H1 (cell line): ENCODE results near the gene SHISA9. TPM values are rescaled to one million over a fixed set of nuclear protein-coding genes. Genes with fewer than 3 reads are reported as not detected.

ENCODE experiments used
- CTCF ChIA-PET: fragments of 300-600 bp; sonication (Branson Sonifier 250); formaldehyde crosslinking; loops from one replicate; lab custom pipeline; 2021; ENCODE audit not compliant: partially characterized antibody; lab: Charles Lee
- POLR2A ChIA-PET: fragments of 300-600 bp; sonication (Branson Sonifier 250); formaldehyde crosslinking; loops from one replicate; lab custom pipeline; 2021; ENCODE audit warnings: inconsistent platforms; ENCODE audit not compliant: partially characterized antibody; lab: Charles Lee
- DNase-seq, 2 experiments: peaks; one replicate each; pipeline versions ENCODE4 v3.0.0 to v3.0.0-alpha.2; 2010 to 2022; ENCODE audit warnings: low spot score in 2 of 2, low read depth in 1 of 2, mixed read lengths in 1 of 2
- FAIRE-seq: peaks from 2 replicates; lab custom pipeline; 2011; peaks lifted over from hg19 to GRCh38; lab: Jason Lieb, UNC
- H2AFZ ChIP-seq: 2 replicates; pipeline ENCODE4 v1.8.1; 2012; ENCODE audit warnings: low read length, inconsistent platforms
- H2AK5ac ChIP-seq: 2 replicates; pipeline ENCODE4 v1.6.1; 2013; ENCODE audit warnings: low read depth, low read length
- H2BK120ac ChIP-seq: replicated peaks from 2 replicates; pipeline ENCODE3; 2013; ENCODE audit warnings: low read depth, low read length, inconsistent platforms
- H2BK12ac ChIP-seq: 2 replicates; pipeline ENCODE4 v1.6.1; 2013; ENCODE audit warnings: low read depth, low read length
- H2BK15ac ChIP-seq: 2 replicates; pipeline ENCODE4 v1.6.1; 2013; ENCODE audit warnings: low read length
- H2BK20ac ChIP-seq: 2 replicates; pipeline ENCODE4 v1.6.1; 2013; ENCODE audit warnings: low read length
- H2BK5ac ChIP-seq: 2 replicates; pipeline ENCODE4 v1.6.1; 2013; ENCODE audit warnings: low read depth, low read length
- H3K14ac ChIP-seq: 2 replicates; pipeline ENCODE4 v1.6.1; 2013; ENCODE audit warnings: inconsistent platforms; ENCODE audit not compliant: insufficient read length
- H3K18ac ChIP-seq: 2 replicates; pipeline ENCODE4 v1.6.1; 2013; ENCODE audit warnings: low read length; ENCODE audit errors: extremely low read depth
- H3K23ac ChIP-seq: 2 replicates; pipeline ENCODE4 v1.6.1; 2013; ENCODE audit warnings: inconsistent platforms; ENCODE audit not compliant: insufficient read length
- H3K23me2 ChIP-seq: 2 replicates; pipeline ENCODE4 v1.6.1; 2013; ENCODE audit warnings: low read depth, low read length
- H3K27ac ChIP-seq: 2 replicates; pipeline ENCODE4 v1.6.1; 2011; ENCODE audit warnings: low read depth, low read length, inconsistent platforms
- H3K27me3 ChIP-seq, 4 experiments: replicated peaks in 1 of 4; 1 replicate in 1 of 4; 2 replicates in 3 of 4; pipeline versions ENCODE4 v1.6.1 to v1.8.1; 2011 to 2013; ENCODE audit warnings: low read length in 3 of 4, mild to moderate bottlenecking in 3 of 4, inconsistent platforms in 2 of 4, mixed read lengths in 2 of 4, moderate library complexity in 1 of 4; ENCODE audit not compliant: control insufficient read depth in 3 of 4, insufficient read depth in 3 of 4; ENCODE audit errors: extremely low read depth in 1 of 4
- H3K36me3 ChIP-seq, 4 experiments: 2 replicates each; pipeline versions ENCODE4 v1.6.1 to v1.8.1; 2011 to 2013; ENCODE audit warnings: mild to moderate bottlenecking in 4 of 4, low read length in 3 of 4, moderate library complexity in 2 of 4, control low read depth in 1 of 4, inconsistent platforms in 1 of 4; ENCODE audit not compliant: insufficient read depth in 4 of 4, control insufficient read depth in 2 of 4
- H3K4ac ChIP-seq: replicated peaks from 2 replicates; pipeline ENCODE3; 2013; ENCODE audit warnings: low read length, low read depth, mixed read lengths, inconsistent platforms; ENCODE audit not compliant: insufficient read length
- H3K4me1 ChIP-seq, 4 experiments: replicated peaks in 1 of 4; 1 replicate in 1 of 4; 2 replicates in 3 of 4; pipeline versions ENCODE4 v1.6.1 to v1.8.1; 2011 to 2013; ENCODE audit warnings: low read length in 3 of 4, inconsistent platforms in 2 of 4, mixed read lengths in 1 of 4; ENCODE audit not compliant: insufficient read depth in 4 of 4, control insufficient read depth in 3 of 4
- H3K4me2 ChIP-seq, 2 experiments: 2 replicates each; pipeline versions ENCODE4 v1.6.1 to v1.8.1; 2011 to 2013; ENCODE audit warnings: low read depth in 2 of 2, low read length in 2 of 2, control low read depth in 1 of 2, inconsistent platforms in 1 of 2, mild to moderate bottlenecking in 1 of 2; ENCODE audit not compliant: insufficient read depth in 1 of 2
- H3K4me3 ChIP-seq, 4 experiments: fragments of 200-600, 300-600 bp in 1 of 4; sonication (generic), shearing (Covaris generic), sonication (Bioruptor Twin) in 1 of 4; 2 replicates each; pipeline versions ENCODE4 v1.5.1 to v1.8.1; 2011 to 2016; ENCODE audit warnings: low read length in 4 of 4, low read depth in 3 of 4, control low read depth in 2 of 4, inconsistent platforms in 2 of 4, mild to moderate bottlenecking in 2 of 4, mixed read lengths in 1 of 4, moderate library complexity in 1 of 4; ENCODE audit not compliant: insufficient read depth in 2 of 4; ENCODE audit errors: extremely low read depth in 1 of 4
- H3K56ac ChIP-seq: replicated peaks from 2 replicates; pipeline ENCODE3; 2013; ENCODE audit warnings: low read depth, mild to moderate bottlenecking, mixed read lengths, low read length, inconsistent platforms; ENCODE audit not compliant: insufficient read length
- H3K79me1 ChIP-seq: 2 replicates; pipeline ENCODE4 v1.6.1; 2013; ENCODE audit warnings: low read depth, low read length, control low read depth
- H3K79me2 ChIP-seq, 2 experiments: 2 replicates each; pipeline versions ENCODE4 v1.6.1 to v1.8.1; 2012 to 2013; ENCODE audit warnings: low read length in 2 of 2, mild to moderate bottlenecking in 2 of 2, inconsistent platforms in 1 of 2; ENCODE audit not compliant: insufficient read depth in 2 of 2, control insufficient read depth in 1 of 2
- H3K9ac ChIP-seq, 4 experiments: replicated peaks in 1 of 4; 1 replicate in 1 of 4; 2 replicates in 3 of 4; pipeline versions ENCODE4 v1.6.1 to v1.8.1; 2011 to 2013; ENCODE audit warnings: low read depth in 3 of 4, low read length in 3 of 4, control low read depth in 2 of 4, mild to moderate bottlenecking in 2 of 4, moderate library complexity in 2 of 4, inconsistent platforms in 1 of 4; ENCODE audit errors: extremely low read depth in 1 of 4
- H3K9me3 ChIP-seq, 2 experiments: 2 replicates each; pipeline versions ENCODE4 v1.6.1 to v1.8.1; 2012 to 2013; ENCODE audit warnings: mild to moderate bottlenecking in 2 of 2, moderate library complexity in 2 of 2, control low read depth in 1 of 2, inconsistent platforms in 1 of 2, low read depth in 1 of 2, low read length in 1 of 2, mixed read lengths in 1 of 2; ENCODE audit not compliant: insufficient read depth in 2 of 2
- H4K20me1 ChIP-seq, 2 experiments: replicated peaks in 1 of 2; 2 replicates each; pipeline versions ENCODE3 to v1.8.1; 2011 to 2013; ENCODE audit warnings: inconsistent platforms in 2 of 2, low read length in 2 of 2, mild to moderate bottlenecking in 1 of 2; ENCODE audit not compliant: insufficient read depth in 2 of 2, control insufficient read depth in 1 of 2
- H4K5ac ChIP-seq: 2 replicates; pipeline ENCODE4 v1.6.1; 2013; ENCODE audit warnings: low read length, low read depth, mixed read lengths, inconsistent platforms; ENCODE audit not compliant: insufficient read length
- H4K8ac ChIP-seq: 2 replicates; pipeline ENCODE4 v1.8.0; 2013; ENCODE audit warnings: mild to moderate bottlenecking, moderate library complexity, low read length, inconsistent platforms; ENCODE audit not compliant: insufficient read depth; ENCODE audit errors: extremely low read depth
- H4K91ac ChIP-seq: replicated peaks from 2 replicates; pipeline ENCODE3; 2013; ENCODE audit warnings: low read length, mixed read lengths, inconsistent platforms; ENCODE audit not compliant: insufficient read length
- CEBPB ChIP-seq: IDR thresholded peaks from 2 replicates; pipeline ENCODE4 v1.6.1; 2012; ENCODE audit warnings: low read depth, low read length
- EZH2 ChIP-seq: fragments of 200-600 bp; sonication (generic); IDR thresholded peaks from 2 replicates; pipeline ENCODE4 v1.7.1; 2012; ENCODE audit warnings: low read depth, mild to moderate bottlenecking, moderate library complexity, low read length, inconsistent platforms; ENCODE audit not compliant: severe bottlenecking
- RFX5 ChIP-seq: IDR thresholded peaks from 2 replicates; pipeline ENCODE4 v1.6.1; 2011; ENCODE audit warnings: low read depth, low read length, improper control_type of control experiment, borderline replicate concordance
- SRF ChIP-seq: IDR thresholded peaks from 2 replicates; pipeline ENCODE4 v1.6.1; 2011; ENCODE audit warnings: mild to moderate bottlenecking, low read depth, low read length, moderate library complexity
- WGBS, 2 experiments: shearing (Covaris generic) in 1 of 2; methylation state at CpG; one replicate each; pipeline versions ENCODE4 v1.1.6 to v1.1.7; 2013 to 2015; ENCODE audit warnings: low lambda C conversion rate in 2 of 2, mixed read lengths in 2 of 2, inconsistent platforms in 1 of 2, low coverage in 1 of 2, missing lambda C conversion rate in 1 of 2; ENCODE audit not compliant: insufficient replicate concordance in 2 of 2, insufficient coverage in 1 of 2, insufficient read length in 1 of 2; ENCODE audit errors: extremely low coverage in 1 of 2, missing lambda C conversion rate in 1 of 2; 5-methylcytosine and 5-hydroxymethylcytosine counted together
- polyA plus RNA-seq, 7 experiments: library from polyadenylated mRNA; depleted of rRNA in 3 of 7; stranded (reverse) in 5 of 7; unstranded in 2 of 7; fragments of >200 nt in 5 of 7; fragments of 200-250 nt in 2 of 7; gene quantifications; 1 replicate in 5 of 7; 2 replicates in 1 of 7; 4 replicates in 1 of 7; pipeline versions ENCODE4 v1.2.1 to v1.2.3, GENCODE V29; 2011 to 2013; ENCODE audit warnings: missing spikeins in 2 of 7, mixed read lengths in 2 of 7
- total RNA-seq: library from RNA; stranded (reverse); fragmentation: NEBNext Ultra II Directional; extraction: Animal tissue kit (Norgen Biotek cat#: 25700); gene quantifications from 2 replicates; pipeline ENCODE4 v1.2.1, GENCODE V29; 2021

The SHISA9 gene
- total and polyA plus RNA-seq, 2 of the 8 experiments (the other 6 are each of a cell fraction or from before 2014, with no cell fraction given), result 25.6 to 39.8 TPM

- FAIRE-seq, result no peak
- no peak for TF ChIP-seq RFX5
- no peak for TF ChIP-seq SRF
- no peak for TF ChIP-seq EZH2
- no peak for TF ChIP-seq CEBPB
Measured at GRCh38 chr16:13120091-13120490, 218.7 kb downstream of the SHISA9 start.

More at GRCh38 chr16:13120091-13120490, 218.7 kb downstream of the SHISA9 start:
- Histone ChIP-seq H4K5ac (no peak overlapping the region), H3K4ac (peak overlapping the region; percentile 40), H3K4me1 (peaks cover 4 to 24% (median 16%) of the 10 kb centered on the region in 4 experiments; a peak in 6 of 7 replicates), H3K79me1 (no peaks in the 10 kb centered on the region), H3K36me3 (peaks cover 0 to 1% (median 0%) of the 10 kb centered on the region in 4 experiments; a peak in 2 of 8 replicates), H2AFZ (no peak overlapping the region), H2BK15ac (no peak overlapping the region), H2BK12ac (peak overlapping the region; percentile 79; the same call in 1 of the 2 replicates), H4K91ac (no peak overlapping the region), H4K8ac (no peak overlapping the region; the same call in 1 of the 2 replicates), H2BK20ac (peak overlapping the region; percentile 64), H3K9me3 (peaks cover 3% of the 10 kb centered on the region in 2 experiments; a peak in 2 of 4 replicates), H3K79me2 (peaks cover 0 to 39% of the 10 kb centered on the region in 2 experiments; a peak in 2 of 4 replicates), H3K9ac (no peak overlapping the region), H3K18ac (no peak overlapping the region), H2BK5ac (peak overlapping the region; percentile 82; the same call in 1 of the 2 replicates), H2AK5ac (peak overlapping the region; percentile 91; the same call in 1 of the 2 replicates), H3K56ac (no peak overlapping the region), H3K4me3 (0 out of 8 replicates have a peak overlapping the region, but pooled peaks of 1 of the 4 experiments have one; percentile 12), H3K27ac (no peak overlapping the region), H3K23me2 (no peaks in the 10 kb centered on the region; the same call in 1 of the 2 replicates), H3K27me3 (no peaks in the 10 kb centered on the region), H4K20me1 (no peaks in the 10 kb centered on the region), H2BK120ac (no peak overlapping the region), H3K14ac (no peak overlapping the region), H3K23ac (no peak overlapping the region), H3K4me2 (peak overlapping the region in 1 of 2 experiments; percentile 61; a peak in 1 of 4 replicates)
- ChIA-PET CTCF (interaction anchor here (0.6 to 1.7 kb wide), 9 partner anchors 8 to 222 kb away, joined by 3 to 6 read pairs (median 4); no protein-coding TSS in a partner anchor), POLR2A (interaction anchor here (0.6 to 3.1 kb wide), 3 partner anchors 9 to 20 kb away, joined by 3 to 12 read pairs (median 3); no protein-coding TSS in a partner anchor)
- DNase-seq, result no peak
- 57% methylated on average over 6 of the region's 6 CpGs; no CpG with 5 or more reads in 1 of the 2 experiments for WGBS, 2 experiments
